HL-60 (cell line): ENCODE results near the gene RNF26.

Experiments
- DNase-seq, 2 experiments: peaks; one replicate each; pipeline ENCODE4 v3.0.0-alpha.2; 2010 to 2020; ENCODE audit warnings: low read depth in 1 of 2, low spot score in 1 of 2
- H3K27ac ChIP-seq: fragments of 250-450 bp; sonication (Bioruptor Pico); replicated peaks from 2 replicates; pipeline ENCODE4 v1.5.1; 2020; ENCODE audit warnings: mild to moderate bottlenecking, moderate library complexity
- H3K27me3 ChIP-seq: fragments of 250-450 bp; sonication (Bioruptor Pico); 2 replicates; pipeline ENCODE4 v1.5.1; 2021; ENCODE audit warnings: mild to moderate bottlenecking, moderate library complexity; ENCODE audit not compliant: insufficient read depth, poor library complexity, severe bottlenecking
- H3K4me3 ChIP-seq: replicated peaks from 2 replicates; pipeline ENCODE4 v1.5.1; 2011; ENCODE audit warnings: mild to moderate bottlenecking, control low read depth, low read length; ENCODE audit not compliant: insufficient read depth
- GABPA ChIP-seq: IDR thresholded peaks from 2 replicates; pipeline ENCODE4 v1.6.1; 2012; ENCODE audit warnings: low read depth
- POLR2AphosphoS5 ChIP-seq: IDR thresholded peaks from 2 replicates; pipeline ENCODE4 v1.6.1; 2012; ENCODE audit warnings: low read depth
- SPI1 ChIP-seq: IDR thresholded peaks from 2 replicates; pipeline ENCODE4 v1.6.1; 2012; ENCODE audit warnings: low read depth, mild to moderate bottlenecking, borderline replicate concordance
- TF ChIP-seq, protein P1 (sequence below): IDR thresholded peaks from 2 replicates; pipeline ENCODE4 v1.6.1; 2012; ENCODE audit warnings: low read depth; ENCODE audit not compliant: insufficient replicate concordance
- TF ChIP-seq, protein P2 (sequence below): IDR thresholded peaks from one replicate; pipeline ENCODE4 v1.5.1; 2011; ENCODE audit warnings: low read length, control low read depth, inconsistent platforms; ENCODE audit not compliant: insufficient read depth

Gene RNF26

DNA sequence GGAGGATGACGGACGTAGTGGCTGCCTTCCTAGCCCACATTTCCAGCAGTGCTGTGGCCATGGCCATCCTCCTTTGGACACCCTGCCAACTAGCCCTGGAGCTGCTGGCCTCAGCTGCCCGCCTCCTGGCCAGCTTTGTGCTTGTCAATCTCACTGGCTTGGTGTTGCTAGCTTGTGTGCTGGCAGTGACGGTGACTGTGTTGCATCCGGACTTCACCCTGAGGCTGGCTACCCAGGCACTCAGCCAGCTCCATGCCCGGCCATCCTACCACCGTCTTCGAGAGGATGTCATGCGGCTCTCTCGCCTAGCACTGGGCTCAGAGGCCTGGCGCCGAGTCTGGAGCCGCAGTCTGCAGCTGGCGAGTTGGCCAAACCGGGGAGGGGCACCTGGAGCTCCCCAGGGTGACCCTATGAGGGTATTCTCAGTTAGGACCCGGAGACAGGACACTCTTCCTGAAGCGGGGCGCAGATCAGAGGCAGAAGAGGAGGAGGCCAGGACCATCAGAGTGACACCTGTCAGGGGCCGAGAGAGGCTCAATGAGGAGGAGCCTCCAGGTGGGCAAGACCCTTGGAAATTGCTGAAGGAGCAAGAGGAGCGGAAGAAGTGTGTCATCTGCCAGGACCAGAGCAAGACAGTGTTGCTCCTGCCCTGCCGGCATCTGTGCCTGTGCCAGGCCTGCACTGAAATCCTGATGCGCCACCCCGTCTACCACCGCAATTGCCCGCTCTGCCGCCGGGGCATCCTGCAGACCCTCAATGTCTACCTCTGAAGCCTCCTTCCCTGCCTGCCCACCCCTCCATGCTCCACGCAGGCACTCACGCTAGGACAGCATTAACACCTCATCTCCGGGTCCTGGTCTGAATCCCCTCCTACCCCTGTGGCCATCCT, 1.6 kb downstream of the RNF26 start:
- H3K27me3 ChIP-seq, result peaks cover 10% of the 10 kb centered on the region
- H3K4me3 ChIP-seq, result no peak overlapping the region
- no peak for DNase-seq
- H3K27ac ChIP-seq, result no peak overlapping the region
- no peak for TF ChIP-seq POLR2AphosphoS5
- TF ChIP-seq, protein P1, sequence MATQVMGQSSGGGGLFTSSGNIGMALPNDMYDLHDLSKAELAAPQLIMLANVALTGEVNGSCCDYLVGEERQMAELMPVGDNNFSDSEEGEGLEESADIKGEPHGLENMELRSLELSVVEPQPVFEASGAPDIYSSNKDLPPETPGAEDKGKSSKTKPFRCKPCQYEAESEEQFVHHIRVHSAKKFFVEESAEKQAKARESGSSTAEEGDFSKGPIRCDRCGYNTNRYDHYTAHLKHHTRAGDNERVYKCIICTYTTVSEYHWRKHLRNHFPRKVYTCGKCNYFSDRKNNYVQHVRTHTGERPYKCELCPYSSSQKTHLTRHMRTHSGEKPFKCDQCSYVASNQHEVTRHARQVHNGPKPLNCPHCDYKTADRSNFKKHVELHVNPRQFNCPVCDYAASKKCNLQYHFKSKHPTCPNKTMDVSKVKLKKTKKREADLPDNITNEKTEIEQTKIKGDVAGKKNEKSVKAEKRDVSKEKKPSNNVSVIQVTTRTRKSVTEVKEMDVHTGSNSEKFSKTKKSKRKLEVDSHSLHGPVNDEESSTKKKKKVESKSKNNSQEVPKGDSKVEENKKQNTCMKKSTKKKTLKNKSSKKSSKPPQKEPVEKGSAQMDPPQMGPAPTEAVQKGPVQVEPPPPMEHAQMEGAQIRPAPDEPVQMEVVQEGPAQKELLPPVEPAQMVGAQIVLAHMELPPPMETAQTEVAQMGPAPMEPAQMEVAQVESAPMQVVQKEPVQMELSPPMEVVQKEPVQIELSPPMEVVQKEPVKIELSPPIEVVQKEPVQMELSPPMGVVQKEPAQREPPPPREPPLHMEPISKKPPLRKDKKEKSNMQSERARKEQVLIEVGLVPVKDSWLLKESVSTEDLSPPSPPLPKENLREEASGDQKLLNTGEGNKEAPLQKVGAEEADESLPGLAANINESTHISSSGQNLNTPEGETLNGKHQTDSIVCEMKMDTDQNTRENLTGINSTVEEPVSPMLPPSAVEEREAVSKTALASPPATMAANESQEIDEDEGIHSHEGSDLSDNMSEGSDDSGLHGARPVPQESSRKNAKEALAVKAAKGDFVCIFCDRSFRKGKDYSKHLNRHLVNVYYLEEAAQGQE, result no peak
- no peak for TF ChIP-seq GABPA
- TF ChIP-seq SPI1, result no peak
- TF ChIP-seq, protein P2, sequence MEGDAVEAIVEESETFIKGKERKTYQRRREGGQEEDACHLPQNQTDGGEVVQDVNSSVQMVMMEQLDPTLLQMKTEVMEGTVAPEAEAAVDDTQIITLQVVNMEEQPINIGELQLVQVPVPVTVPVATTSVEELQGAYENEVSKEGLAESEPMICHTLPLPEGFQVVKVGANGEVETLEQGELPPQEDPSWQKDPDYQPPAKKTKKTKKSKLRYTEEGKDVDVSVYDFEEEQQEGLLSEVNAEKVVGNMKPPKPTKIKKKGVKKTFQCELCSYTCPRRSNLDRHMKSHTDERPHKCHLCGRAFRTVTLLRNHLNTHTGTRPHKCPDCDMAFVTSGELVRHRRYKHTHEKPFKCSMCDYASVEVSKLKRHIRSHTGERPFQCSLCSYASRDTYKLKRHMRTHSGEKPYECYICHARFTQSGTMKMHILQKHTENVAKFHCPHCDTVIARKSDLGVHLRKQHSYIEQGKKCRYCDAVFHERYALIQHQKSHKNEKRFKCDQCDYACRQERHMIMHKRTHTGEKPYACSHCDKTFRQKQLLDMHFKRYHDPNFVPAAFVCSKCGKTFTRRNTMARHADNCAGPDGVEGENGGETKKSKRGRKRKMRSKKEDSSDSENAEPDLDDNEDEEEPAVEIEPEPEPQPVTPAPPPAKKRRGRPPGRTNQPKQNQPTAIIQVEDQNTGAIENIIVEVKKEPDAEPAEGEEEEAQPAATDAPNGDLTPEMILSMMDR, result no peak

DNA sequence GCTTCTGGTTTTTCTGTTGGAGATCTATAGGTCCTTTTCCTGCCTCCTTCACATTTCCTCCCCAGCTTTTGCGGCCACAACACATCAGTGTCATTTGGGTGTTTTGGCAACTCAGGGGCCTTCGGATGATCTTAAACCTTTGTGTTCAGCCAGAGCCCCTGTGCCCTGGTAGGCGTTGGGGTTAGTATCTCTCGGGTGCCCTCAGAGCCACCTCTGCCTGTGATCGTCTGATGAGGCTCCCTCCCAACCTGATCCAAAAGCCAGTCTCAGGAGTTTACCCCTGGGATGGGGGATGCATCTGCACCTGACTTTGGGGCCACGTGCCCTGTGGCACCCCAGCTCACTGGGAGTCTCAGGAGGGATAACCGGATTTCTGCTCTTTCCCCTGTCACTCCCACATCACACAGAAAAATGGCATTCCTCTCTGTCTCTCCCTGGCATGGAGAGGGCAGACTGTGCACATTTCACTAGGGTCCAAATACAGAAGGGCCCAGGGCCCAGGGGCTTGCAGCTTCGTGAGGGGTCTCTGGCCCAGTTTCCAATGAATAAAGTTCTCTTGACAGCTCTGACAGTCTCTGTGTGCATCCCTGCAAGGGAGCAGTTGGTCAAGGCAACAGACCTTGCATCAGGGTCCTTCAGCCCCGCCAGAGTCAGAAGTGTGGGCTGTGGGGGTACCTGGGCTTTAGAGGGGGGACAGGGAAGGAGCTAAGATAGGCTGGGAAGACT, 2.6 kb downstream of the RNF26 start:
- peaks cover 20% of the 10 kb centered on the region for H3K27me3 ChIP-seq
- no peak overlapping the region for H3K4me3 ChIP-seq
- no peak for DNase-seq
- TF ChIP-seq SPI1 (no peak), POLR2AphosphoS5 (no peak), GABPA (no peak)
- TF ChIP-seq, protein P1, result no peak
- TF ChIP-seq, protein P2, result no peak
- no peak overlapping the region for H3K27ac ChIP-seq

DNA sequence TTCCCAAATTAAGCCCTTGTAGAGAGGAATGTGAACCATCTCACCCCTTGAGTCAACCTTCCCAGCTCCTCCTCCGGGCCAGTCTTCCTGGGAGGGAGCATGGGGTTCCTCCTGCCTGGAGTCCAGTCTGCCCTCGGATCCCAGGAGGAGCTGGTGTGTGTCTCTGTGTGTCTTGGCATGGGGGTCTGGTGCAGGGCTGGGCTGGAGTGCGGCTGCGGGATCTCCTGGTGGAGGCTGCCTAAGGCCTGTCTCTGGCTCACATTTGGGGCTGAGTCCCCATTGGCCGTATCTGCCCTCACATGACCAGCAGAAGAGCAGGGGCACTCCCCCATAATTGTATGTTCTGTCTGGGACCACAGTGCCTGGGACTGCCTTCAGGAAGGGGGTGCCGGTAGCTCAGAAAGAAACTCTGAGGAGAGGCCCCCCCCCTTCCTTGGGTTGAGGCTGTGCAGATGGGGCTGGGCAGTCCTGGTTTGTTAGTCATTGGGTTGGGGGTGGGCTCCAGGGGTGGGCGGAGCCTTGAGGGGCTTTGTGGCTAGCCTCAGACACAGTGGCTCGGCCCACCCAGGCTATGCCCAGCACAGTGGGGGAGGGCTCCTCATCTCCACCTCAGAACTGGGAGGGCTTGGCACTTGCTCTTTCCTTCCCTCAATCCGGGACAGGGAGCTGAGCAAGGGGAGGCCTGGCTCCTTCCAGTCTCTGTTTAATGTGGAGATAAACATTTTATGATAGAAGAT, 3.4 kb downstream of the RNF26 start:
- no peak for DNase-seq
- Histone ChIP-seq H3K27ac (no peak overlapping the region), H3K4me3 (no peak overlapping the region), H3K27me3 (peaks cover 24% of the 10 kb centered on the region)
- TF ChIP-seq POLR2AphosphoS5, result no peak
- TF ChIP-seq GABPA, result no peak
- TF ChIP-seq, protein P2, result no peak
- TF ChIP-seq, protein P1, result no peak
- TF ChIP-seq SPI1, result no peak
